Mucosa of stomach (tissue), 1 donor: ENCODE data around the gene RIPOR1.
"Not testable (repeated sequence)": the region's sequence is repeated elsewhere in the genome, so short reads cannot be mapped to it uniquely, and the experiment has no call there.

ENCODE experiments used
- H3K27me3 ChIP-seq: one replicate; pipeline ENCODE4 v1.7.0; 2013; ENCODE audit warnings: mild to moderate bottlenecking, low read length; ENCODE audit not compliant: control insufficient read depth, insufficient read depth
- H3K36me3 ChIP-seq: one replicate; pipeline ENCODE4 v1.7.0; 2013; ENCODE audit warnings: low read length; ENCODE audit not compliant: control insufficient read depth, insufficient read depth
- H3K4me1 ChIP-seq: one replicate; pipeline ENCODE4 v1.7.0; 2013; ENCODE audit warnings: mild to moderate bottlenecking, low read length; ENCODE audit not compliant: control insufficient read depth, insufficient read depth
- H3K4me3 ChIP-seq: one replicate; pipeline ENCODE4 v1.7.0; 2013; ENCODE audit warnings: low read length
- H3K9ac ChIP-seq: one replicate; pipeline ENCODE4 v1.7.0; 2013; ENCODE audit warnings: mild to moderate bottlenecking, low read length, moderate library complexity
- H3K9me3 ChIP-seq: one replicate; pipeline ENCODE4 v1.7.0; 2013; ENCODE audit warnings: mild to moderate bottlenecking, low read length, moderate library complexity; ENCODE audit not compliant: control insufficient read depth
- donor health status: Pancreatic carcinoma.

Gene RIPOR1

GRCh38 chr16:67519242-67519641, 9.4 kb upstream of the RIPOR1 start:
- no peak overlapping the region for H3K4me3 ChIP-seq

GRCh38 chr16:67521095-67521804, 7.4 kb upstream of the RIPOR1 start:
- peak overlapping the region; percentile 29 for H3K4me3 ChIP-seq
- peaks cover 10% of the 10 kb centered on the region for H3K4me1 ChIP-seq
- no peaks in the 10 kb centered on the region for H3K27me3 ChIP-seq
- no peaks in the 10 kb centered on the region for H3K9me3 ChIP-seq
- H3K9ac ChIP-seq: peak overlapping the region; percentile 68
- H3K36me3 ChIP-seq: no peaks in the 10 kb centered on the region

More at GRCh38 chr16:67519242-67519641, 9.4 kb upstream of the RIPOR1 start:
- Histone ChIP-seq H3K36me3 (no peaks in the 10 kb centered on the region), H3K9me3 (no peaks in the 10 kb centered on the region), H3K9ac (no peak overlapping the region), H3K4me1 (peaks cover 10% of the 10 kb centered on the region), H3K27me3 (no peaks in the 10 kb centered on the region)

- H3K9ac ChIP-seq: no peak overlapping the region
These were observed 3.3 kb upstream of the RIPOR1 start for GRCh38 chr16:67525176-67525860.

GRCh38 chr16:67526149-67526791, 2.4 kb upstream of the RIPOR1 start:
- Histone ChIP-seq H3K9ac (no peak overlapping the region), H3K27me3 (peaks cover 19% of the 10 kb centered on the region), H3K36me3 (no peaks in the 10 kb centered on the region), H3K9me3 (no peaks in the 10 kb centered on the region), H3K4me1 (peaks cover 32% of the 10 kb centered on the region), H3K4me3 (no peak overlapping the region)

More at GRCh38 chr16:67525176-67525860, 3.3 kb upstream of the RIPOR1 start:
- H3K4me3 ChIP-seq: no peak overlapping the region
- H3K9me3 ChIP-seq: no peaks in the 10 kb centered on the region
- H3K36me3 ChIP-seq: no peaks in the 10 kb centered on the region
- peaks cover 28% of the 10 kb centered on the region for H3K4me1 ChIP-seq
- H3K27me3 ChIP-seq: peaks cover 12% of the 10 kb centered on the region

GRCh38 chr16:67528870-67529581, 397 bp downstream of the RIPOR1 start:
- Histone ChIP-seq H3K36me3 (no peaks in the 10 kb centered on the region), H3K9me3 (no peaks in the 10 kb centered on the region), H3K27me3 (peaks cover 19% of the 10 kb centered on the region), H3K4me1 (peaks cover 32% of the 10 kb centered on the region), H3K4me3 (peak overlapping the region; percentile 40), H3K9ac (peak overlapping the region; percentile 72)

- peaks cover 32% of the 10 kb centered on the region for H3K4me1 ChIP-seq
- peaks cover 19% of the 10 kb centered on the region for H3K27me3 ChIP-seq
- H3K4me3 ChIP-seq: peak overlapping the region; percentile 40
- H3K9me3 ChIP-seq: no peaks in the 10 kb centered on the region
- H3K36me3 ChIP-seq: no peaks in the 10 kb centered on the region
- H3K9ac ChIP-seq: peak overlapping the region; percentile 72
These were observed 968 bp downstream of the RIPOR1 start for GRCh38 chr16:67529582-67530012.

GRCh38 chr16:67530013-67530939, 1.6 kb downstream of the RIPOR1 start:
- Histone ChIP-seq H3K4me1 (peaks cover 32% of the 10 kb centered on the region), H3K36me3 (no peaks in the 10 kb centered on the region), H3K27me3 (peaks cover 19% of the 10 kb centered on the region)

GRCh38 chr16:67531247-67531646, 2.6 kb downstream of the RIPOR1 start:
- H3K27me3 ChIP-seq: peaks cover 19% of the 10 kb centered on the region
- no peak overlapping the region for H3K4me3 ChIP-seq
- peaks cover 32% of the 10 kb centered on the region for H3K4me1 ChIP-seq
- no peaks in the 10 kb centered on the region for H3K9me3 ChIP-seq
- H3K36me3 ChIP-seq: no peaks in the 10 kb centered on the region
- H3K9ac ChIP-seq: no peak overlapping the region

More at GRCh38 chr16:67530013-67530939, 1.6 kb downstream of the RIPOR1 start:
- Histone ChIP-seq H3K9ac (peak overlapping the region; percentile 72), H3K9me3 (no peaks in the 10 kb centered on the region), H3K4me3 (peak overlapping the region; percentile 40)

- Histone ChIP-seq H3K4me3 (no peak overlapping the region), H3K9me3 (no peaks in the 10 kb centered on the region), H3K4me1 (peaks cover 42% of the 10 kb centered on the region), H3K9ac (no peak overlapping the region), H3K27me3 (peaks cover 29% of the 10 kb centered on the region), H3K36me3 (no peaks in the 10 kb centered on the region)
These were observed 4.5 kb downstream of the RIPOR1 start for GRCh38 chr16:67533024-67533560.

GRCh38 chr16:67533987-67534386, 5.4 kb downstream of the RIPOR1 start:
- not testable (repeated sequence) for H3K4me3 ChIP-seq, H3K9ac ChIP-seq, H3K36me3 ChIP-seq, H3K9me3 ChIP-seq
- Histone ChIP-seq H3K4me1 (peaks cover 47% of the 10 kb centered on the region), H3K27me3 (peaks cover 38% of the 10 kb centered on the region)

GRCh38 chr16:67534431-67534830, 5.8 kb downstream of the RIPOR1 start:
- peaks cover 46% of the 10 kb centered on the region for H3K4me1 ChIP-seq
- no peak overlapping the region for H3K9ac ChIP-seq
- no peak overlapping the region for H3K4me3 ChIP-seq
- peaks cover 37% of the 10 kb centered on the region for H3K27me3 ChIP-seq
- H3K9me3 ChIP-seq: no peaks in the 10 kb centered on the region
- no peaks in the 10 kb centered on the region for H3K36me3 ChIP-seq
